Kidney capillary endothelial cell (primary cell): Measurements from ENCODE around the gene THSD4.

Experiments used
- DNase-seq: peaks from one replicate; pipeline ENCODE4 v3.0.0-alpha.2; 2018; ENCODE audit warnings: low spot score

The THSD4 gene

GRCh38 chr15:71753346-71753745 lies 638.1 kb downstream of the THSD4 start:
- DNase-seq: peak; percentile 25

- DNase-seq: no peak
Observed at GRCh38 chr15:71754660-71755059, 639.4 kb downstream of the THSD4 start.

GRCh38 chr15:71755092-71755970 lies 640.1 kb downstream of the THSD4 start:
- no peak for DNase-seq

GRCh38 chr15:71756599-71757352 lies 641.5 kb downstream of the THSD4 start:
- DNase-seq: no peak

GRCh38 chr15:71757741-71758530 lies 642.7 kb downstream of the THSD4 start:
- DNase-seq: peak; percentile 50

GRCh38 chr15:71758711-71759110 lies 643.4 kb downstream of the THSD4 start:
- DNase-seq: no peak

- DNase-seq: no peak
Observed at GRCh38 chr15:71760852-71761251, 645.6 kb downstream of the THSD4 start.

- DNase-seq: peak; percentile 94
Observed at GRCh38 chr15:71761649-71762048, 646.4 kb downstream of the THSD4 start.

- no peak for DNase-seq
Observed at GRCh38 chr15:71768184-71768583, 652.9 kb downstream of the THSD4 start.

- DNase-seq: no peak
Observed at GRCh38 chr15:71773206-71773859, 658.1 kb downstream of the THSD4 start.

- no peak for DNase-seq
Observed at GRCh38 chr15:71775856-71776255, 660.6 kb downstream of the THSD4 start.

- no peak for DNase-seq
Observed at GRCh38 chr15:71776304-71776703, 661.0 kb downstream of the THSD4 start.

- DNase-seq: no peak
Observed at GRCh38 chr15:71777216-71777943, 662.1 kb downstream of the THSD4 start.

GRCh38 chr15:71779073-71779797 lies 664.0 kb downstream of the THSD4 start:
- DNase-seq: no peak

- peak; percentile 78 for DNase-seq
Observed at GRCh38 chr15:71780115-71780976, 665.1 kb downstream of the THSD4 start.

GRCh38 chr15:71781179-71781964 lies 666.1 kb downstream of the THSD4 start:
- no peak for DNase-seq

GRCh38 chr15:71781965-71782265 lies 666.6 kb downstream of the THSD4 start:
- DNase-seq: no peak

- no peak for DNase-seq
Observed at GRCh38 chr15:71782422-71783165, 667.3 kb downstream of the THSD4 start.
